HEK293 (cell line): ENCODE data around the gene MTX1.

Experiments used
- GLI2 ChIP-seq: fragments of 450-650 bp; formaldehyde crosslinking; IDR thresholded peaks from 2 replicates; pipeline ENCODE4; 2017; ENCODE audit warnings: missing biosample characterization, missing genetic modification characterization, low read depth, borderline replicate concordance
- GLI4 ChIP-seq: fragments of 450-650 bp; formaldehyde crosslinking; IDR thresholded peaks from 2 replicates; pipeline ENCODE4 v1.5.1; 2016; ENCODE audit warnings: missing biosample characterization, missing genetic modification characterization
- HIC1 ChIP-seq: fragments of 450-650 bp; formaldehyde crosslinking; IDR thresholded peaks from 2 replicates; pipeline ENCODE4 v1.5.1; 2016; ENCODE audit warnings: missing biosample characterization, missing genetic modification characterization
- MZF1 ChIP-seq: fragments of 450-650 bp; formaldehyde crosslinking; IDR thresholded peaks from 2 replicates; pipeline ENCODE4 v1.5.1; 2017; ENCODE audit warnings: missing biosample characterization, missing genetic modification characterization, borderline replicate concordance
- OVOL3 ChIP-seq: fragments of 450-650 bp; formaldehyde crosslinking; IDR thresholded peaks from 2 replicates; pipeline ENCODE4 v1.5.1; 2016; ENCODE audit warnings: missing biosample characterization, missing genetic modification characterization
- PATZ1 ChIP-seq: fragments of 450-650 bp; formaldehyde crosslinking; IDR thresholded peaks from 2 replicates; pipeline ENCODE4 v1.5.1; 2016; ENCODE audit warnings: missing biosample characterization, missing genetic modification characterization
- SP3 ChIP-seq: fragments of 450-650 bp; formaldehyde crosslinking; IDR thresholded peaks from 2 replicates; pipeline ENCODE4 v1.5.1; 2016; ENCODE audit warnings: missing biosample characterization, missing genetic modification characterization
- SP7 ChIP-seq: fragments of 450-650 bp; formaldehyde crosslinking; IDR thresholded peaks from 2 replicates; pipeline ENCODE4 v1.5.1; 2016; ENCODE audit warnings: missing biosample characterization, missing genetic modification characterization
- TRIM28 ChIP-seq: IDR thresholded peaks from 2 replicates; pipeline ENCODE4 v1.6.1; 2011; ENCODE audit warnings: low read length, control low read depth, borderline replicate concordance
- ZBTB17 ChIP-seq: fragments of 450-650 bp; formaldehyde crosslinking; IDR thresholded peaks from 2 replicates; pipeline ENCODE4 v1.5.1; 2016; ENCODE audit warnings: missing biosample characterization, missing genetic modification characterization
- ZBTB49 ChIP-seq: fragments of 450-650 bp; formaldehyde crosslinking; IDR thresholded peaks from 2 replicates; pipeline ENCODE4 v1.5.1; 2016; ENCODE audit warnings: missing biosample characterization, missing genetic modification characterization, low read depth
- ZFP3 ChIP-seq: fragments of 450-650 bp; formaldehyde crosslinking; IDR thresholded peaks from 2 replicates; pipeline ENCODE4 v1.5.1; 2016; ENCODE audit warnings: low read depth, missing biosample characterization, missing genetic modification characterization
- ZNF2 ChIP-seq: fragments of 450-650 bp; formaldehyde crosslinking; IDR thresholded peaks from 2 replicates; pipeline ENCODE4 v1.5.1; 2016; ENCODE audit warnings: missing biosample characterization, missing genetic modification characterization
- ZNF211 ChIP-seq: fragments of 450-650 bp; formaldehyde crosslinking; IDR thresholded peaks from 2 replicates; pipeline ENCODE4 v1.5.1; 2016; ENCODE audit warnings: low read depth, missing biosample characterization, missing genetic modification characterization
- ZNF221 ChIP-seq: fragments of 450-650 bp; formaldehyde crosslinking; IDR thresholded peaks from 2 replicates; pipeline ENCODE4 v1.5.1; 2017; ENCODE audit warnings: missing biosample characterization, missing genetic modification characterization, borderline replicate concordance
- ZNF24 ChIP-seq: fragments of 450-650 bp; formaldehyde crosslinking; IDR thresholded peaks from 2 replicates; pipeline ENCODE4 v1.5.1; 2016; ENCODE audit warnings: missing biosample characterization, missing genetic modification characterization
- ZNF280D ChIP-seq: fragments of 450-650 bp; formaldehyde crosslinking; IDR thresholded peaks from 2 replicates; pipeline ENCODE4 v1.5.1; 2016; ENCODE audit warnings: missing biosample characterization, missing genetic modification characterization
- ZNF292 ChIP-seq: fragments of 450-650 bp; formaldehyde crosslinking; IDR thresholded peaks from 2 replicates; pipeline ENCODE4 v1.5.1; 2016; ENCODE audit warnings: low read depth, missing biosample characterization, missing genetic modification characterization, borderline replicate concordance
- ZNF37A ChIP-seq: fragments of 450-650 bp; IDR thresholded peaks from 2 replicates; pipeline ENCODE4 v1.5.1; 2018; ENCODE audit warnings: missing biosample characterization, missing genetic modification characterization
- ZNF449 ChIP-seq: fragments of 450-650 bp; formaldehyde crosslinking; IDR thresholded peaks from 2 replicates; pipeline ENCODE4 v1.5.1; 2017; ENCODE audit warnings: missing biosample characterization, mild to moderate bottlenecking, missing genetic modification characterization, moderate library complexity
- ZNF510 ChIP-seq: fragments of 450-650 bp; formaldehyde crosslinking; IDR thresholded peaks from 2 replicates; pipeline ENCODE4 v1.5.1; 2018; ENCODE audit warnings: mild to moderate bottlenecking, missing genetic modification characterization, missing biosample characterization; ENCODE audit not compliant: insufficient replicate concordance
- ZNF623 ChIP-seq: fragments of 450-650 bp; formaldehyde crosslinking; IDR thresholded peaks from 2 replicates; pipeline ENCODE4 v1.5.1; 2016; ENCODE audit warnings: missing biosample characterization, missing genetic modification characterization
- ZNF654 ChIP-seq: fragments of 450-650 bp; formaldehyde crosslinking; IDR thresholded peaks from 2 replicates; pipeline ENCODE4 v1.5.1; 2016; ENCODE audit warnings: low read depth, missing biosample characterization, missing genetic modification characterization
- ZNF670 ChIP-seq: fragments of 450-650 bp; formaldehyde crosslinking; IDR thresholded peaks from 2 replicates; pipeline ENCODE4 v1.5.1; 2016; ENCODE audit warnings: missing biosample characterization, missing genetic modification characterization, low read depth
- ZNF837 ChIP-seq: fragments of 450-650 bp; formaldehyde crosslinking; IDR thresholded peaks from 2 replicates; pipeline ENCODE4 v1.5.1; 2016; ENCODE audit warnings: missing biosample characterization, missing genetic modification characterization
- ZSCAN18 ChIP-seq: fragments of 450-650 bp; formaldehyde crosslinking; IDR thresholded peaks from 2 replicates; pipeline ENCODE4 v1.5.1; 2016; ENCODE audit warnings: missing biosample characterization, missing genetic modification characterization

The MTX1 gene

GRCh38 chr1:155218854-155219591 lies 10.5 kb downstream of the MTX1 start (continued):
- TF ChIP-seq HIC1 (tag by site-specific recombination), result no peak
- no peak for TF ChIP-seq ZNF280D (tag by site-specific recombination)
- TF ChIP-seq ZNF37A (tag by site-specific recombination), result no peak
- TF ChIP-seq GLI4, result no peak
- TF ChIP-seq PATZ1 (tag by site-specific recombination), result 0 out of 2 replicates have a peak, but pooled peaks have one; percentile 15
- TF ChIP-seq OVOL3 (tag by site-specific recombination), result peak; percentile 34; the same call in 1 of the 2 replicates
- TF ChIP-seq TRIM28, result no peak
- TF ChIP-seq SP7, result 0 out of 2 replicates have a peak, but pooled peaks have one; percentile 18
- no peak for TF ChIP-seq GLI2 (tag by site-specific recombination)
- TF ChIP-seq ZNF292 (tag by site-specific recombination), result no peak
- TF ChIP-seq ZNF221 (tag by site-specific recombination), result no peak
- peak; percentile 61 for TF ChIP-seq ZBTB17 (tag by site-specific recombination)
- TF ChIP-seq ZNF837, result no peak
- no peak for TF ChIP-seq SP3 (tag by site-specific recombination)
- no peak for TF ChIP-seq ZFP3 (tag by site-specific recombination)
- TF ChIP-seq ZNF2 (tag by site-specific recombination), result no peak
- no peak for TF ChIP-seq MZF1 (tag by site-specific recombination)
- no peak for TF ChIP-seq ZBTB49 (tag by site-specific recombination)
- TF ChIP-seq ZNF211, result no peak
- TF ChIP-seq ZNF670, result no peak
- TF ChIP-seq ZSCAN18 (tag by site-specific recombination), result no peak
- TF ChIP-seq ZNF24, result 0 out of 2 replicates have a peak, but pooled peaks have one; percentile 52
- no peak for TF ChIP-seq ZNF654
- no peak for TF ChIP-seq ZNF449 (tag by site-specific recombination)
- no peak for TF ChIP-seq ZNF510 (tag by site-specific recombination)
- 0 out of 2 replicates have a peak, but pooled peaks have one; percentile 15 for TF ChIP-seq ZNF623 (tag by site-specific recombination)
